ENCODE data around the gene UCK1.

The UCK1 gene

DNA sequence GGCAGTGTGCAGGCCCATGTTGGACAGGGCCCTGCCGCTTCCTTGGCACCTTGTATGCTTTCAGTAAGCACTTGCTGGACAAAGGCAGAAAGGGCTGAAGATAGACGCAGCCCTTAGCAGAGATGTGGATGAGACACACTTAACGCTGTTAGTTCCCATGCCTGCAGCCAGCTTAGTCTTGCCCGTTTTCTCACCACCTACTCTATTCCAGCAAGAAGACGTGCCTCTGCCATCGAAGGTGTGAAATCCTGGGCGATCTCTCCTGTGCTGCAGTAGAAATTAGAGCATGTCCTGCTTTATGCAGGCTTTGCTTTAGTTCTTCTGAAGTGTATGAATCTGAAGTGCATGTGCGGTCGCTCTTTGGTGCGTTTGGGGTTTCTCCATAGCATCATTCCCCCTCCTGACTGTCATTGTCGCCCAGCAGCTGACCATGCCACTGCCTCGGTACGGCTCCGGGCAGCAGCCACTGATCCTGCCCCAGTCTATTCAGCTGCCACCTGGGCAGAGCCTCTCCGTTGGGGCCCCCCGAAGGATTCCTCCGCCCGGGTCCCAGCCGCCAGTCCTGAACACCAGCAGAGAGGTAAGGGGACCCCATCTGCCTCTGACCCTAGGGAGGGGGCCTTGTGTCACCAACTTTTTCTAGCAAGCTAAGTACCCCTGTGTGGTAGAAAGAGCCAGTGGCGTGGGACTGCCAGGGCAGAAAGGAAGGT, 39.9 kb downstream of the UCK1 start:
- Histone ChIP-seq H3K9me2 (replicated peaks; ENCODE audit: insufficient read depth, low read length) (no peaks in the 10 kb centered on the region), H3K27me3 (replicated peaks; ENCODE audit: insufficient read depth, low read length) (no peaks in the 10 kb centered on the region), H3K79me2 (ENCODE audit: low read length) (peaks cover 94% of the 10 kb centered on the region), H3K9me3 (replicated peaks; ENCODE audit: insufficient read depth, low read length) (no peaks in the 10 kb centered on the region), H3K36me3 (replicated peaks; ENCODE audit: insufficient read depth, low read length) (peaks cover 22% of the 10 kb centered on the region), H2AFZ (ENCODE audit: low read length) (no peak overlapping the region), H3K4me1 (ENCODE audit: low read length) (peaks cover 7% of the 10 kb centered on the region; the same call in 1 of the 2 replicates), H3K9ac (ENCODE audit: low read length) (no peak overlapping the region), H4K20me1 (ENCODE audit: insufficient read depth, low read length) (no peaks in the 10 kb centered on the region), H3F3A (ENCODE audit: insufficient read depth, low read length) (peaks cover 5% of the 10 kb centered on the region; the same call in 1 of the 2 replicates), H3K4me2 (ENCODE audit: low read depth, low read length) (no peak overlapping the region), H3K27ac (ENCODE audit: low read length) (no peak overlapping the region), H3K4me3 (ENCODE audit: low read length) (no peak overlapping the region)
- DNase-seq, result no peak
- TF ChIP-seq EZH2 (optimal IDR thresholded peaks at IDR 0.05; ENCODE audit: low read depth, low read length) (no peak), EZH2phosphoT487 (IDR thresholded peaks at IDR 0.05; ENCODE audit: low read length) (no peak)
- TF ChIP-seq, protein P1, sequence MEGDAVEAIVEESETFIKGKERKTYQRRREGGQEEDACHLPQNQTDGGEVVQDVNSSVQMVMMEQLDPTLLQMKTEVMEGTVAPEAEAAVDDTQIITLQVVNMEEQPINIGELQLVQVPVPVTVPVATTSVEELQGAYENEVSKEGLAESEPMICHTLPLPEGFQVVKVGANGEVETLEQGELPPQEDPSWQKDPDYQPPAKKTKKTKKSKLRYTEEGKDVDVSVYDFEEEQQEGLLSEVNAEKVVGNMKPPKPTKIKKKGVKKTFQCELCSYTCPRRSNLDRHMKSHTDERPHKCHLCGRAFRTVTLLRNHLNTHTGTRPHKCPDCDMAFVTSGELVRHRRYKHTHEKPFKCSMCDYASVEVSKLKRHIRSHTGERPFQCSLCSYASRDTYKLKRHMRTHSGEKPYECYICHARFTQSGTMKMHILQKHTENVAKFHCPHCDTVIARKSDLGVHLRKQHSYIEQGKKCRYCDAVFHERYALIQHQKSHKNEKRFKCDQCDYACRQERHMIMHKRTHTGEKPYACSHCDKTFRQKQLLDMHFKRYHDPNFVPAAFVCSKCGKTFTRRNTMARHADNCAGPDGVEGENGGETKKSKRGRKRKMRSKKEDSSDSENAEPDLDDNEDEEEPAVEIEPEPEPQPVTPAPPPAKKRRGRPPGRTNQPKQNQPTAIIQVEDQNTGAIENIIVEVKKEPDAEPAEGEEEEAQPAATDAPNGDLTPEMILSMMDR (IDR thresholded peaks at IDR 0.05; ENCODE audit: low read length), result no peak

DNA sequence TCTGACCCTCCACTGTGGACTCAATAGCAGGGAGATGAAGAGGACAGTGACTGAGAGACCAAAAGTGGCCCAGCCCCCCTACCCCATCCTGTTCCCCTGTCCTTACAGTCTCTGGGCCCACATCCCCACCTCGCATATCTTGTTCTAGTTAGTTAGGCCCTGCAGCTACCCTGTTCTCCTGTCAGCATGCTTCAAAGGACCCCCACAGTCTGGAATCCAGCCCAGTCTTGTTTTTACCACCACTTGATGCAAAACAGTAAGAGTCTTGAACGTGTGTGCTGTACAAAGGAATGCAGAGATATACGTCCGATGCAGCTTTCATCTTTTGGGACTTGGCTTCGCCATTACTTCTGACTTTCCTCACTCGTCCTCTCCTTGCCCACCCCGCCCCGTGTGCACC, 40.5 kb downstream of the UCK1 start:
- H3K4me2 ChIP-seq (ENCODE audit: low read depth, low read length), result no peak overlapping the region
- no peaks in the 10 kb centered on the region for H3K9me2 ChIP-seq (replicated peaks; ENCODE audit: insufficient read depth, low read length)
- no peak for DNase-seq
- H2AFZ ChIP-seq (ENCODE audit: low read length), result no peak overlapping the region
- 0 out of 2 replicates have a peak, but pooled peaks cover 5% of the 10 kb centered on the region for H3F3A ChIP-seq (ENCODE audit: insufficient read depth, low read length)
- no peaks in the 10 kb centered on the region for H4K20me1 ChIP-seq (ENCODE audit: insufficient read depth, low read length)
- H3K4me3 ChIP-seq (ENCODE audit: low read length), result no peak overlapping the region
- peaks cover 9% of the 10 kb centered on the region; the same call in 1 of the 2 replicates for H3K4me1 ChIP-seq (ENCODE audit: low read length)
- no peak overlapping the region for H3K27ac ChIP-seq (ENCODE audit: low read length)
- peaks cover 88% of the 10 kb centered on the region for H3K79me2 ChIP-seq (ENCODE audit: low read length)
- H3K36me3 ChIP-seq (replicated peaks; ENCODE audit: insufficient read depth, low read length), result peaks cover 16% of the 10 kb centered on the region
- H3K27me3 ChIP-seq (replicated peaks; ENCODE audit: insufficient read depth, low read length), result no peaks in the 10 kb centered on the region
- H3K9ac ChIP-seq (ENCODE audit: low read length), result no peak overlapping the region
- no peaks in the 10 kb centered on the region for H3K9me3 ChIP-seq (replicated peaks; ENCODE audit: insufficient read depth, low read length)
- TF ChIP-seq, protein P1 (IDR thresholded peaks at IDR 0.05; ENCODE audit: low read length), result no peak
- no peak for TF ChIP-seq EZH2 (optimal IDR thresholded peaks at IDR 0.05; ENCODE audit: low read depth, low read length)

- no peaks in the 10 kb centered on the region for H3K27me3 ChIP-seq (replicated peaks; ENCODE audit: insufficient read depth, low read length)
- no peak for DNase-seq
- no peak overlapping the region for H3K9ac ChIP-seq (ENCODE audit: low read length)
- peaks cover 15% of the 10 kb centered on the region; the same call in 1 of the 2 replicates for H3K36me3 ChIP-seq (replicated peaks; ENCODE audit: insufficient read depth, low read length)
- no peaks in the 10 kb centered on the region for H4K20me1 ChIP-seq (ENCODE audit: insufficient read depth, low read length)
- H3K4me3 ChIP-seq (ENCODE audit: low read length), result no peak overlapping the region
- H3K79me2 ChIP-seq (ENCODE audit: low read length), result peaks cover 87% of the 10 kb centered on the region
- H3K9me3 ChIP-seq (replicated peaks; ENCODE audit: insufficient read depth, low read length), result no peaks in the 10 kb centered on the region
- no peak overlapping the region for H2AFZ ChIP-seq (ENCODE audit: low read length)
- H3K4me1 ChIP-seq (ENCODE audit: low read length), result peaks cover 20% of the 10 kb centered on the region; the same call in 1 of the 2 replicates
- TF ChIP-seq, protein P1 (IDR thresholded peaks at IDR 0.05; ENCODE audit: low read length), result no peak
- no peak for TF ChIP-seq EZH2phosphoT487 (IDR thresholded peaks at IDR 0.05; ENCODE audit: low read length)
- no peak for TF ChIP-seq EZH2 (optimal IDR thresholded peaks at IDR 0.05; ENCODE audit: low read depth, low read length)
- H3F3A ChIP-seq (ENCODE audit: insufficient read depth, low read length), result peaks cover 15% of the 10 kb centered on the region
- H3K4me2 ChIP-seq (ENCODE audit: low read depth, low read length), result no peak overlapping the region
- no peak overlapping the region for H3K27ac ChIP-seq (ENCODE audit: low read length)
- H3K9me2 ChIP-seq (replicated peaks; ENCODE audit: insufficient read depth, low read length), result no peaks in the 10 kb centered on the region
These were observed 43.4 kb downstream of the UCK1 start for GRCh38 chr9:131487621-131488031.

Measured in MM.1S (cell line).